Mesodermal cell (in vitro differentiated cells): ENCODE results near the gene LRRC61.

Source experiments
- H3K27ac ChIP-seq: 2 replicates; pipeline ENCODE4 v1.7.0; 2013; ENCODE audit warnings: mild to moderate bottlenecking, low read depth, low read length, moderate library complexity; ENCODE audit not compliant: severe bottlenecking
- H3K36me3 ChIP-seq: 2 replicates; pipeline ENCODE4 v1.7.1; 2013; ENCODE audit warnings: mild to moderate bottlenecking, low read length, moderate library complexity; ENCODE audit not compliant: control insufficient read depth, insufficient read depth
- H3K4me1 ChIP-seq: one replicate; pipeline ENCODE4 v1.7.1; 2013; ENCODE audit warnings: mild to moderate bottlenecking, low read length; ENCODE audit not compliant: insufficient read depth, control insufficient read depth, poor library complexity, severe bottlenecking
- H3K4me3 ChIP-seq: 2 replicates; pipeline ENCODE4 v1.7.0; 2013; ENCODE audit warnings: low read length, control low read depth, mild to moderate bottlenecking; ENCODE audit not compliant: insufficient read depth, poor library complexity, severe bottlenecking; ENCODE audit errors: extremely low read depth
- H3K9me3 ChIP-seq: 2 replicates; pipeline ENCODE4 v1.7.1; 2013; ENCODE audit warnings: mild to moderate bottlenecking, low read length, moderate library complexity; ENCODE audit not compliant: control insufficient read depth
- WGBS, 2 experiments: methylation state at CpG; one replicate each; pipeline ENCODE4 v1.1.5; 2013; ENCODE audit warnings: missing lambda C conversion rate in 2 of 2; ENCODE audit not compliant: insufficient coverage in 2 of 2; 5-methylcytosine and 5-hydroxymethylcytosine counted together

Gene LRRC61

GRCh38 chr7:150322114-150322832 lies 882 bp upstream of the LRRC61 start:
- peak overlapping the region; percentile 68 for H3K4me3 ChIP-seq
- H3K27ac ChIP-seq: no peak overlapping the region
- WGBS, 2 experiments: 77 to 87% methylated on average over 2 to 3 of the region's 4 CpGs
- peaks cover 18% of the 10 kb centered on the region for H3K36me3 ChIP-seq
- no peaks in the 10 kb centered on the region for H3K9me3 ChIP-seq
- H3K4me1 ChIP-seq: peaks cover 12% of the 10 kb centered on the region

GRCh38 chr7:150323682-150324372 lies 672 bp downstream of the LRRC61 start:
- H3K4me3 ChIP-seq: peak overlapping the region; percentile 68
- WGBS, 2 experiments: 19 to 21% methylated on average over 9 to 12 of the region's 16 CpGs
- peaks cover 34% of the 10 kb centered on the region for H3K36me3 ChIP-seq
- peaks cover 12% of the 10 kb centered on the region for H3K4me1 ChIP-seq
- H3K27ac ChIP-seq: peak overlapping the region; percentile 29
- H3K9me3 ChIP-seq: no peaks in the 10 kb centered on the region

GRCh38 chr7:150324373-150324961 lies 1.3 kb downstream of the LRRC61 start:
- H3K27ac ChIP-seq: no peak overlapping the region
- 44 to 48% methylated on average over 11 to 12 of the region's 12 CpGs for WGBS, 2 experiments
- peak overlapping the region; percentile 68 for H3K4me3 ChIP-seq
- H3K36me3 ChIP-seq: peaks cover 40% of the 10 kb centered on the region
- H3K9me3 ChIP-seq: no peaks in the 10 kb centered on the region
- H3K4me1 ChIP-seq: peaks cover 12% of the 10 kb centered on the region

GRCh38 chr7:150325110-150325611 lies 2.0 kb downstream of the LRRC61 start:
- H3K36me3 ChIP-seq: peaks cover 46% of the 10 kb centered on the region
- 94 to 98% methylated on average over 9 to 10 of the region's 10 CpGs for WGBS, 2 experiments
- no peaks in the 10 kb centered on the region for H3K9me3 ChIP-seq
- H3K4me3 ChIP-seq: no peak overlapping the region
- H3K27ac ChIP-seq: no peak overlapping the region
- peaks cover 12% of the 10 kb centered on the region for H3K4me1 ChIP-seq

GRCh38 chr7:150325901-150326300 lies 2.7 kb downstream of the LRRC61 start:
- H3K4me1 ChIP-seq: peaks cover 10% of the 10 kb centered on the region
- H3K36me3 ChIP-seq: peaks cover 54% of the 10 kb centered on the region
- WGBS, 2 experiments: 93 to 98% methylated on average over 3 to 5 of the region's 6 CpGs
- no peak overlapping the region for H3K4me3 ChIP-seq
- no peak overlapping the region for H3K27ac ChIP-seq
- H3K9me3 ChIP-seq: no peaks in the 10 kb centered on the region

GRCh38 chr7:150326657-150327268 lies 3.6 kb downstream of the LRRC61 start:
- WGBS, 2 experiments: 80 to 92% methylated on average over 2 to 3 of the region's 4 CpGs
- Histone ChIP-seq H3K27ac (no peak overlapping the region), H3K36me3 (peaks cover 62% of the 10 kb centered on the region), H3K9me3 (no peaks in the 10 kb centered on the region), H3K4me1 (peaks cover 10% of the 10 kb centered on the region), H3K4me3 (no peak overlapping the region)

- Histone ChIP-seq H3K4me1 (peaks cover 10% of the 10 kb centered on the region), H3K4me3 (no peak overlapping the region), H3K27ac (no peak overlapping the region), H3K9me3 (no peaks in the 10 kb centered on the region), H3K36me3 (peaks cover 67% of the 10 kb centered on the region)
- 100% methylated on average over 3 of the region's 3 CpGs for WGBS, 2 experiments
Measured at GRCh38 chr7:150327308-150327707, 4.2 kb downstream of the LRRC61 start.

GRCh38 chr7:150329331-150330120 lies 6.4 kb downstream of the LRRC61 start:
- H3K36me3 ChIP-seq: peaks cover 72% of the 10 kb centered on the region
- WGBS, 2 experiments: 70 to 76% methylated on average over 11 to 17 of the region's 22 CpGs

GRCh38 chr7:150330211-150330885 lies 7.2 kb downstream of the LRRC61 start:
- Histone ChIP-seq H3K27ac (no peak overlapping the region), H3K9me3 (no peaks in the 10 kb centered on the region), H3K4me1 (no peaks in the 10 kb centered on the region), H3K4me3 (no peak overlapping the region), H3K36me3 (peaks cover 75% of the 10 kb centered on the region)
- WGBS, 2 experiments: 96 to 99% methylated on average over 15 to 17 of the region's 19 CpGs

More at GRCh38 chr7:150329331-150330120, 6.4 kb downstream of the LRRC61 start:
- H3K9me3 ChIP-seq: no peaks in the 10 kb centered on the region
- peaks cover 8% of the 10 kb centered on the region for H3K4me1 ChIP-seq
- no peak overlapping the region for H3K27ac ChIP-seq
- H3K4me3 ChIP-seq: no peak overlapping the region
